GM12872 (cell line): Measurements from ENCODE around the gene FOXI2.

Source experiments
- CTCF ChIP-seq: IDR thresholded peaks from 3 replicates; pipeline ENCODE4 v1.5.1; 2011; ENCODE audit warnings: low read depth, mild to moderate bottlenecking, low read length, moderate library complexity; ENCODE audit not compliant: insufficient read depth

Gene FOXI2

GRCh38 chr10:127736915-127737562 lies at the start of gene FOXI2:
TSS of gene FOXI2 (plus strand) at chr10:127737185. CDS start at chr10:127737274, 89 bp downstream.
- TF ChIP-seq CTCF: no peak

GRCh38 chr10:127687548-127687947 lies 49.4 kb upstream of the FOXI2 start:
- TF ChIP-seq CTCF: no peak

- no peak for TF ChIP-seq CTCF
Observed at GRCh38 chr10:127690176-127690835, 46.7 kb upstream of the FOXI2 start.

GRCh38 chr10:127694580-127695193 lies 42.3 kb upstream of the FOXI2 start:
- TF ChIP-seq CTCF: peak; percentile 73

- no peak for TF ChIP-seq CTCF
Observed at GRCh38 chr10:127695431-127695830, 41.6 kb upstream of the FOXI2 start.

GRCh38 chr10:127698886-127699285 lies 38.1 kb upstream of the FOXI2 start:
- TF ChIP-seq CTCF: no peak

GRCh38 chr10:127699311-127699710 lies 37.7 kb upstream of the FOXI2 start:
- no peak for TF ChIP-seq CTCF
